Progenitor cell of endocrine pancreas (in vitro differentiated cells): ENCODE results near the gene FST. TPM values are rescaled to one million over a fixed set of nuclear protein-coding genes. Genes with fewer than 3 reads are reported as not detected.

Experiments
- DNase-seq: peaks from one replicate; pipeline ENCODE4 v3.0.0; 2021; ENCODE audit warnings: low spot score; ENCODE audit not compliant: unreplicated experiment
- H3K27ac Mint-ChIP-seq: 2 replicates; pipeline ENCODE4 v1.8.0; 2021; ENCODE audit warnings: mild to moderate bottlenecking, moderate library complexity, mixed read lengths
- H3K27me3 Mint-ChIP-seq: 2 replicates; pipeline ENCODE4 v1.8.0; 2021; ENCODE audit warnings: mixed read lengths
- H3K36me3 Mint-ChIP-seq: 2 replicates; pipeline ENCODE4 v1.8.0; 2022; ENCODE audit warnings: mixed read lengths; ENCODE audit not compliant: insufficient read depth
- H3K4me1 Mint-ChIP-seq: 2 replicates; pipeline ENCODE4 v1.8.0; 2021; ENCODE audit warnings: low read depth, mixed read lengths
- H3K4me3 Mint-ChIP-seq: 2 replicates; pipeline ENCODE4 v1.8.0; 2021; ENCODE audit warnings: low read depth, mild to moderate bottlenecking, moderate library complexity, mixed read lengths
- H3K9me3 Mint-ChIP-seq: 2 replicates; pipeline ENCODE4 v1.8.0; 2021; ENCODE audit warnings: low read depth, mixed read lengths
- total RNA-seq: library from RNA; stranded (reverse); gene quantifications from 2 replicates; pipeline ENCODE4 v1.2.1, GENCODE V29; 2021
- TF ChIP-seq, protein P1 (sequence below): fragments of 200-600 bp; sonication (generic); IDR thresholded peaks from one replicate; pipeline ENCODE4 v1.5.0; 2021; ENCODE audit warnings: antibody characterized with exemption, mild to moderate bottlenecking; ENCODE audit not compliant: unreplicated experiment

FST gene
- total RNA-seq, 1 donor from 2014 or later = 1.7 TPM

DNA sequence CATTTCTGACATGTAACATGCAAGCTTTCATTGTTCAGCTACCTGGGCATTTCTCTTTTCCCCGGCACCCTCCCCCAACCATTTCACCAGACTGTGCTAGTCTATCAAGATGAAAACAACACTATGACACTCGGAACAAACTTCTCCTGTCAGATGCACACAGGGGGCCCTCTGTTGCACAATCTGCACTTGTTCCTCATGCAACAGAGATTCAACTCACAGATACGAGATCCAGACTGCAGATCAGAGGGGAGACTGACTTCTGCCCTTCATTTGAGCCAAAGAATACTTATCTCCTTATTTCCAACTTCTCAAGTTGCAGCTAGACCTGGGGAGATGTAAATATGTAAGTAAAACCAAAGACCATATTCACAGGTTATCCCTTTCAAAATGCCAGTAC lies 15.7 kb upstream of the FST start:
- peaks cover 11% of the 10 kb centered on the region for H3K4me1 Mint-ChIP-seq
- H3K4me3 Mint-ChIP-seq = no peak overlapping the region
- H3K27me3 Mint-ChIP-seq = no peaks in the 10 kb centered on the region
- no peak for DNase-seq
- no peak overlapping the region for H3K27ac Mint-ChIP-seq
- TF ChIP-seq, protein P1, sequence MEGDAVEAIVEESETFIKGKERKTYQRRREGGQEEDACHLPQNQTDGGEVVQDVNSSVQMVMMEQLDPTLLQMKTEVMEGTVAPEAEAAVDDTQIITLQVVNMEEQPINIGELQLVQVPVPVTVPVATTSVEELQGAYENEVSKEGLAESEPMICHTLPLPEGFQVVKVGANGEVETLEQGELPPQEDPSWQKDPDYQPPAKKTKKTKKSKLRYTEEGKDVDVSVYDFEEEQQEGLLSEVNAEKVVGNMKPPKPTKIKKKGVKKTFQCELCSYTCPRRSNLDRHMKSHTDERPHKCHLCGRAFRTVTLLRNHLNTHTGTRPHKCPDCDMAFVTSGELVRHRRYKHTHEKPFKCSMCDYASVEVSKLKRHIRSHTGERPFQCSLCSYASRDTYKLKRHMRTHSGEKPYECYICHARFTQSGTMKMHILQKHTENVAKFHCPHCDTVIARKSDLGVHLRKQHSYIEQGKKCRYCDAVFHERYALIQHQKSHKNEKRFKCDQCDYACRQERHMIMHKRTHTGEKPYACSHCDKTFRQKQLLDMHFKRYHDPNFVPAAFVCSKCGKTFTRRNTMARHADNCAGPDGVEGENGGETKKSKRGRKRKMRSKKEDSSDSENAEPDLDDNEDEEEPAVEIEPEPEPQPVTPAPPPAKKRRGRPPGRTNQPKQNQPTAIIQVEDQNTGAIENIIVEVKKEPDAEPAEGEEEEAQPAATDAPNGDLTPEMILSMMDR = no peak
- H3K9me3 Mint-ChIP-seq = no peaks in the 10 kb centered on the region
- H3K36me3 Mint-ChIP-seq = no peaks in the 10 kb centered on the region

DNA sequence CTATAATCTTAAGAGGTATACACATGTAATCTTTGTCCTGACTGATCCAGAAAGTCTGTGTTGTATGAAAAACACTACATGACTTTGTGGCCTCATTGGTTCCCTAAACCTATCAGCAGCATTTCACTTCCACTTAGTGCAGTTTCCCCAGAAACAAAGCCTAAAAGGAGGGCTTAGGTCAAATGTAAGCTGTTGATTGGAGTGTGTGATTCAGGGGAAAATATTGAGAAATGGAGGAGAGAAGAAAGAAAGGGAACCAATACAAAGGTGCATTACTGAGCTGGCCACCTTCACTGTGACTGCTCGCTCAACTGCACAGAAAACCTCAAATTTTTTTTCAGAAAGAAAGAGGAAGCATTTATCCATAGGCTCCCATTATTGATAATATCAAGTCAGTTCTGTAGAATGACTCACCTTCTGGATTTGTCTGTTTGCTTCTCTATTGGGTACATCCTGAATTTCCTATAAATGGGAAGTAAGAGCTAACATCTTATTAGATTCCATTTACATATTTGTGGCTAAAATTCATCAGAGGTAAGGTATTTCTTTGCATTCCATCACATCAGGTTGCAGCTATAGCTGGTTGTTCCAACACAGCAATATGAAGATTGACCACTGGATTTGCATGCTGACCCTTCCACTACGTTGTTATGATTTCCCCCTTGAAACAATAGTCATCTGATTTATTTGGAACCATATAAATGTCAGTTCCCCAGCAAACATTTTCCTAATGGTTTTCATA lies 10.3 kb upstream of the FST start:
- no peak for DNase-seq
- Mint-ChIP-seq H3K4me3 (no peak overlapping the region), H3K27ac (no peak overlapping the region), H3K27me3 (no peaks in the 10 kb centered on the region), H3K36me3 (no peaks in the 10 kb centered on the region), H3K9me3 (no peaks in the 10 kb centered on the region), H3K4me1 (peaks cover 11% of the 10 kb centered on the region)
- TF ChIP-seq, protein P1 = no peak

DNA sequence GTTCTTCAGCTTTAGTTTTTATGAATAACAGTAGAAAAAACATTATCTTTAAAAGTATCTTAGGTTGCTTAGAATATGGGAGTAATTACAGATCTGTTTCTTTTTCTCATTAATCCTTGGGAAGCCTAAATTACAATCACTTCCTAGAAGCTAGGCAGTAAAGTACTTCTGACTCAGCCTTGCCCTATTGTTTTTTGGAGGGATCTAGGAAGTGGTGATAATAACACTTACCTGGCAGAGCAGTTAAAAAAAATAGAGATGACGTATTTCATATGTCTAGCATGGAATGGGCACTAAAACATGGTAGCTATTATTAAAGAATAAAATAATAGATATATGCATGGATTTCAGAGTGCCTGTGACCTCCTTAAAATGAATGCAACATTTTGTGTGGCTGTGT lies 8.2 kb upstream of the FST start:
- Mint-ChIP-seq H3K4me3 (no peak overlapping the region), H3K27me3 (no peaks in the 10 kb centered on the region), H3K27ac (no peak overlapping the region), H3K4me1 (peaks cover 24% of the 10 kb centered on the region), H3K36me3 (no peaks in the 10 kb centered on the region), H3K9me3 (no peaks in the 10 kb centered on the region)
- TF ChIP-seq, protein P1 = no peak
- DNase-seq = no peak

DNA sequence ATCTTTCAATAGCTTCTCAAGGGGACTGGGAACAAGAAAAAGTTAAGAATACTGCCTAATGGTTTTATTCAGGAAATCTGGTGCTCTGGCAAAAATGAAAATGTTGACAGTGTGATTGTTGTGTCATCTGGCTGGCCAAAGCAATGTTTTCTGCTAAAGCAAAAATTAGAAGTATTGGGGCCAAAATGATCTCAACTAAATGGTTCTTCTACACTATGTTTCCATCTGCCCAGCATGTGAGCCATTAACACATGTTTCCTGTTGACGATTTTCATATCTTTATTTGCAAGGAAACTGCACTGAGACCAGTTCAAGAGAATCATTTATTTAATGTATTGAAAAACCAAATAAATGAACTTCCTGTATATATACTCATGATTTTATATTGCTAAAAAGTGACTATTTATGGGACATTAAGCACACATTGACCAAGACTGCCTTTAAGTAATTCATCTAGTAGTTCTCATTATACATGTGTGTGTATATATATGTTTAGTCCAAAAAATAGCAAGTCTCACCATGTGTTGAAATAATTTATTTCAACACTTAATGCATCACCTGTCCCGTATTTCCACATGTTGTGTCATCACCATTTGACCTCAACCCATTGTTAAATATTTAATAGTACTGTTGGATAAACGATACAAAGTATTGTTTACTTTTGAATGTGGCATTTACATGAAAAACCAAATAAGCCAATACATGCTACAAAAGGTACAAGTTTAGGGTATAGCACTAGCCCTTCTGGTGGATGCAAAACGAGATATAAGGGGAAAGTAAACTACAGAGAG lies 7.5 kb upstream of the FST start:
- H3K36me3 Mint-ChIP-seq = no peaks in the 10 kb centered on the region
- TF ChIP-seq, protein P1 = no peak
- H3K4me1 Mint-ChIP-seq = peaks cover 27% of the 10 kb centered on the region
- H3K9me3 Mint-ChIP-seq = no peaks in the 10 kb centered on the region
- H3K27ac Mint-ChIP-seq = no peak overlapping the region
- no peak overlapping the region for H3K4me3 Mint-ChIP-seq
- H3K27me3 Mint-ChIP-seq = no peaks in the 10 kb centered on the region
- DNase-seq = no peak

DNA sequence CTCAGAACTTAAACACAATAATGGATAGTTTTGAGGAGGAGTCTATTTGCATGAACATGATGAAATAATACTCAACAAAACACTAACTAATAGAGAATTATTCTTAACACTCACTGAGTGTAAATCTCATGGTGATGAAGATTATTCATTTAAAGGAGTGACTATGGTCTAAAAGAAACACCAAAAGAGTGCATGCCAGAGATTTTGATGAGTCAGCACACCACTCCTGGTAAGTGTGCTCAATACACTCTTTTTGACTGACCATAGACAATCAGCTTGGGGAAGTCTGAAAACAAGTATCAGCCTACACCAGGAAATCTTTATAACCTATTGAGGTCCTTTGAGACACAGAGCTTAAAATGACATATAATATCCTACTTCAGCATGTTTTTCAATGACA lies 6.8 kb upstream of the FST start:
- no peak overlapping the region for H3K4me3 Mint-ChIP-seq
- H3K9me3 Mint-ChIP-seq = no peaks in the 10 kb centered on the region
- no peak overlapping the region for H3K27ac Mint-ChIP-seq
- peaks cover 30% of the 10 kb centered on the region for H3K4me1 Mint-ChIP-seq
- no peak for DNase-seq
- no peaks in the 10 kb centered on the region for H3K36me3 Mint-ChIP-seq
- TF ChIP-seq, protein P1 = no peak
- H3K27me3 Mint-ChIP-seq = no peaks in the 10 kb centered on the region
